HepG2 (cell line): Measurements from ENCODE around the gene GGA1. TPM values are rescaled to one million over a fixed set of nuclear protein-coding genes. Genes with fewer than 3 reads are reported as not detected.

Experiments used
- FOXP1 ChIP-seq, 2 experiments: fragments of 450-650 bp in 1 of 2; IDR thresholded peaks; 2 replicates each; pipeline ENCODE4 v1.6.1; 2017 to 2018; ENCODE audit warnings: antibody characterized with exemption in 1 of 2
- HNF4A ChIP-seq: sonication (generic); formaldehyde crosslinking; IDR thresholded peaks from 2 replicates; pipeline ENCODE4 v1.4.0; 2020; ENCODE audit warnings: missing genetic modification reagents
- JUNB ChIP-seq: sonication (generic); formaldehyde crosslinking; IDR thresholded peaks from 2 replicates; pipeline ENCODE4 v1.8.0; 2022; ENCODE audit warnings: missing genetic modification reagents, mild to moderate bottlenecking, borderline replicate concordance
- KAT8 ChIP-seq: IDR thresholded peaks from 2 replicates; pipeline ENCODE4 v1.6.1; 2016; ENCODE audit warnings: missing genetic modification reagents, missing compliant biosample characterization
- NFE2 ChIP-seq: sonication (generic); formaldehyde crosslinking; IDR thresholded peaks from 2 replicates; pipeline ENCODE4 v1.4.0; 2020; ENCODE audit warnings: missing genetic modification reagents
- POLR2AphosphoS5 ChIP-seq: IDR thresholded peaks from 2 replicates; pipeline ENCODE4 v1.6.1; 2012; ENCODE audit warnings: low read depth, low read length
- SRSF9 ChIP-seq: fragments of 200-400 bp; formaldehyde crosslinking; IDR thresholded peaks from 2 replicates; pipeline ENCODE4 v1.6.1; 2018; ENCODE audit warnings: borderline replicate concordance, mild to moderate bottlenecking, low read depth, low read length; ENCODE audit not compliant: insufficient read depth, poor library complexity, severe bottlenecking
- XBP1 ChIP-seq: sonication (generic); formaldehyde crosslinking; IDR thresholded peaks from 2 replicates; pipeline ENCODE4 v1.5.0; 2020; ENCODE audit warnings: missing genetic modification reagents
- ZBTB21 ChIP-seq: sonication (generic); formaldehyde crosslinking; IDR thresholded peaks from 2 replicates; pipeline ENCODE4 v1.4.0; 2020; ENCODE audit warnings: missing genetic modification reagents
- ZNF260 ChIP-seq: sonication (generic); formaldehyde crosslinking; IDR thresholded peaks from 2 replicates; pipeline ENCODE4 v1.4.0; 2020; ENCODE audit warnings: missing genetic modification reagents, low read depth, mild to moderate bottlenecking, borderline replicate concordance
- ZNF335 ChIP-seq: sonication (generic); formaldehyde crosslinking; IDR thresholded peaks from 2 replicates; pipeline ENCODE4 v1.4.0; 2020; ENCODE audit warnings: missing genetic modification reagents
- ZNF607 ChIP-seq: sonication (generic); formaldehyde crosslinking; IDR thresholded peaks from 2 replicates; pipeline ENCODE4 v1.5.1; 2020; ENCODE audit warnings: missing genetic modification reagents, mild to moderate bottlenecking, borderline replicate concordance
- polyA plus RNA-seq, 8 experiments: library from polyadenylated mRNA; depleted of rRNA in 3 of 8; stranded (reverse) in 7 of 8; unstranded in 1 of 8; fragments of >200 nt; fragmentation: Illumina TruSeq in 4 of 8; extraction: Trizol in 4 of 8; gene quantifications; 2 replicates each; pipeline versions ENCODE4 v1.2.1 to v1.2.3, GENCODE V29; 2011 to 2016; ENCODE audit warnings: low read depth in 4 of 8, missing spikeins in 1 of 8, mixed read lengths in 1 of 8; ENCODE audit not compliant: insufficient read depth in 1 of 8
- total RNA-seq, 5 experiments: library from RNA; depleted of rRNA; stranded (reverse); fragments of >200 nt; fragmentation: Illumina TruSeq; extraction: Trizol; gene quantifications; 2 replicates each; pipeline ENCODE4 v1.2.3, GENCODE V29; 2016; ENCODE audit warnings: low read depth in 1 of 5
- TF ChIP-seq, protein P1 (sequence below): sonication (generic); formaldehyde crosslinking; IDR thresholded peaks from 2 replicates; pipeline ENCODE4 v1.4.0; 2020; ENCODE audit warnings: low read depth, mild to moderate bottlenecking, missing genetic modification reagents
- TF ChIP-seq, protein P2 (sequence below): sonication (generic); formaldehyde crosslinking; IDR thresholded peaks from 2 replicates; pipeline ENCODE4 v1.4.0; 2020; ENCODE audit warnings: mild to moderate bottlenecking, low read depth, missing genetic modification reagents
- TF ChIP-seq, protein P3 (sequence below): fragments of 450-650 bp; IDR thresholded peaks from 2 replicates; pipeline ENCODE4 v1.6.1; 2017; ENCODE audit warnings: mild to moderate bottlenecking
- TF ChIP-seq, protein P4 (sequence below): IDR thresholded peaks from 2 replicates; pipeline ENCODE4 v1.6.1; 2016; ENCODE audit warnings: control low read depth
- TF ChIP-seq, protein P5 (sequence below): sonication (generic); formaldehyde crosslinking; IDR thresholded peaks from 2 replicates; pipeline ENCODE4 v1.4.0; 2020; ENCODE audit warnings: mild to moderate bottlenecking, missing genetic modification reagents
- TF ChIP-seq, protein P6 (sequence below): sonication (generic); formaldehyde crosslinking; IDR thresholded peaks from 2 replicates; pipeline ENCODE4 v1.4.0; 2020; ENCODE audit warnings: mild to moderate bottlenecking, missing genetic modification reagents

The GGA1 gene
- total and polyA plus RNA-seq, 2 of the 13 experiments (the other 11 are each of a cell fraction or from before 2014, with no cell fraction given): 29.1 to 87.2 TPM

DNA sequence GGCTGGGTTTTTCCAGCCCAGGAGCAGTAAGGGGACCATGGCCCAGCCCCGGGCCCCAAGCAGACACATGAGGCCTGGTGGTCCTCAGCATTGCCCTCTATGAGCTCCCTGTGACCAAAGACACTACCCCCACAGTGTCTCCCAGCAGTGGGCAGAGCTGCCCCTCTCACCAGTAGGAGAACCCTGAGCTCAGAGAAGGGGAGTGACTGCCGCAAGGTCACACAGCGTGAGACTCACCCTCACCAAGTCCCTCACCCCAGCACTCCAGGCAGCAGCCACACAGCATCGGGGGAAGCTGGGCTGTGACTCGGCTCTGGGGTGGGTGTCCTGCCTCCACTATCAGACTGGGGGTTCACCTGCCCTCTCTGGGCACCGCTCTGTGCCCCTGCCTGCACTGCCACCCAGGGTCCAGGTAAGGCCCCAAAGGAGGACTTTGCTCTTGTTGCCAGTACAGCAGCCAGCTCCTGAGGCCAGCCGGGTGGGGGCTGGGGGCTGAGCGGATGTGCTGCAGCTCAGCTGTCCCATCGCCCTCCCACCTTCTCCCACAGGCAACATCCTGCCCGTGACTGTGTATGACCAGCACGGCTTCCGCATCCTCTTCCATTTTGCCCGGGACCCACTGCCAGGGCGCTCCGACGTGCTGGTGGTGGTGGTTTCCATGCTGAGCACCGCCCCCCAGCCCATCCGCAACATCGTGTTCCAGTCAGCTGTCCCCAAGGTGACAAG is 23.0 kb downstream of the GGA1 start (continued):
- TF ChIP-seq, protein P1, sequence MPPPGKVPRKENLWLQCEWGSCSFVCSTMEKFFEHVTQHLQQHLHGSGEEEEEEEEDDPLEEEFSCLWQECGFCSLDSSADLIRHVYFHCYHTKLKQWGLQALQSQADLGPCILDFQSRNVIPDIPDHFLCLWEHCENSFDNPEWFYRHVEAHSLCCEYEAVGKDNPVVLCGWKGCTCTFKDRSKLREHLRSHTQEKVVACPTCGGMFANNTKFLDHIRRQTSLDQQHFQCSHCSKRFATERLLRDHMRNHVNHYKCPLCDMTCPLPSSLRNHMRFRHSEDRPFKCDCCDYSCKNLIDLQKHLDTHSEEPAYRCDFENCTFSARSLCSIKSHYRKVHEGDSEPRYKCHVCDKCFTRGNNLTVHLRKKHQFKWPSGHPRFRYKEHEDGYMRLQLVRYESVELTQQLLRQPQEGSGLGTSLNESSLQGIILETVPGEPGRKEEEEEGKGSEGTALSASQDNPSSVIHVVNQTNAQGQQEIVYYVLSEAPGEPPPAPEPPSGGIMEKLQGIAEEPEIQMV: no peak
- TF ChIP-seq KAT8 (CRISPR knock-in tag) (no peak), ZNF260 (CRISPR knock-in tag) (no peak), ZBTB21 (CRISPR knock-in tag) (no peak), FOXP1 (IDR thresholded peaks at IDR 0.05) (no peak), FOXP1 (CRISPR knock-in tag; IDR thresholded peaks at IDR 0.05) (no peak), ZNF607 (CRISPR knock-in tag) (no peak), SRSF9 (no peak), ZNF335 (CRISPR knock-in tag) (peak; percentile 66; the same call in 1 of the 2 replicates), XBP1 (CRISPR knock-in tag) (no peak), JUNB (CRISPR knock-in tag) (no peak), HNF4A (CRISPR knock-in tag) (peak; percentile 90), POLR2AphosphoS5 (peak; percentile 42; the same call in 1 of the 2 replicates), NFE2 (CRISPR knock-in tag) (no peak)
- TF ChIP-seq, protein P2, sequence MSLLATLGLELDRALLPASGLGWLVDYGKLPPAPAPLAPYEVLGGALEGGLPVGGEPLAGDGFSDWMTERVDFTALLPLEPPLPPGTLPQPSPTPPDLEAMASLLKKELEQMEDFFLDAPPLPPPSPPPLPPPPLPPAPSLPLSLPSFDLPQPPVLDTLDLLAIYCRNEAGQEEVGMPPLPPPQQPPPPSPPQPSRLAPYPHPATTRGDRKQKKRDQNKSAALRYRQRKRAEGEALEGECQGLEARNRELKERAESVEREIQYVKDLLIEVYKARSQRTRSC (CRISPR knock-in tag): no peak
- TF ChIP-seq, protein P3, sequence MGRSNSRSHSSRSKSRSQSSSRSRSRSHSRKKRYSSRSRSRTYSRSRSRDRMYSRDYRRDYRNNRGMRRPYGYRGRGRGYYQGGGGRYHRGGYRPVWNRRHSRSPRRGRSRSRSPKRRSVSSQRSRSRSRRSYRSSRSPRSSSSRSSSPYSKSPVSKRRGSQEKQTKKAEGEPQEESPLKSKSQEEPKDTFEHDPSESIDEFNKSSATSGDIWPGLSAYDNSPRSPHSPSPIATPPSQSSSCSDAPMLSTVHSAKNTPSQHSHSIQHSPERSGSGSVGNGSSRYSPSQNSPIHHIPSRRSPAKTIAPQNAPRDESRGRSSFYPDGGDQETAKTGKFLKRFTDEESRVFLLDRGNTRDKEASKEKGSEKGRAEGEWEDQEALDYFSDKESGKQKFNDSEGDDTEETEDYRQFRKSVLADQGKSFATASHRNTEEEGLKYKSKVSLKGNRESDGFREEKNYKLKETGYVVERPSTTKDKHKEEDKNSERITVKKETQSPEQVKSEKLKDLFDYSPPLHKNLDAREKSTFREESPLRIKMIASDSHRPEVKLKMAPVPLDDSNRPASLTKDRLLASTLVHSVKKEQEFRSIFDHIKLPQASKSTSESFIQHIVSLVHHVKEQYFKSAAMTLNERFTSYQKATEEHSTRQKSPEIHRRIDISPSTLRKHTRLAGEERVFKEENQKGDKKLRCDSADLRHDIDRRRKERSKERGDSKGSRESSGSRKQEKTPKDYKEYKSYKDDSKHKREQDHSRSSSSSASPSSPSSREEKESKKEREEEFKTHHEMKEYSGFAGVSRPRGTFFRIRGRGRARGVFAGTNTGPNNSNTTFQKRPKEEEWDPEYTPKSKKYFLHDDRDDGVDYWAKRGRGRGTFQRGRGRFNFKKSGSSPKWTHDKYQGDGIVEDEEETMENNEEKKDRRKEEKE: no peak
- TF ChIP-seq, protein P4, sequence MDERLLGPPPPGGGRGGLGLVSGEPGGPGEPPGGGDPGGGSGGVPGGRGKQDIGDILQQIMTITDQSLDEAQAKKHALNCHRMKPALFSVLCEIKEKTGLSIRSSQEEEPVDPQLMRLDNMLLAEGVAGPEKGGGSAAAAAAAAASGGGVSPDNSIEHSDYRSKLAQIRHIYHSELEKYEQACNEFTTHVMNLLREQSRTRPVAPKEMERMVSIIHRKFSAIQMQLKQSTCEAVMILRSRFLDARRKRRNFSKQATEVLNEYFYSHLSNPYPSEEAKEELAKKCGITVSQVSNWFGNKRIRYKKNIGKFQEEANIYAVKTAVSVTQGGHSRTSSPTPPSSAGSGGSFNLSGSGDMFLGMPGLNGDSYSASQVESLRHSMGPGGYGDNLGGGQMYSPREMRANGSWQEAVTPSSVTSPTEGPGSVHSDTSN (CRISPR knock-in tag): no peak
- TF ChIP-seq, protein P5, sequence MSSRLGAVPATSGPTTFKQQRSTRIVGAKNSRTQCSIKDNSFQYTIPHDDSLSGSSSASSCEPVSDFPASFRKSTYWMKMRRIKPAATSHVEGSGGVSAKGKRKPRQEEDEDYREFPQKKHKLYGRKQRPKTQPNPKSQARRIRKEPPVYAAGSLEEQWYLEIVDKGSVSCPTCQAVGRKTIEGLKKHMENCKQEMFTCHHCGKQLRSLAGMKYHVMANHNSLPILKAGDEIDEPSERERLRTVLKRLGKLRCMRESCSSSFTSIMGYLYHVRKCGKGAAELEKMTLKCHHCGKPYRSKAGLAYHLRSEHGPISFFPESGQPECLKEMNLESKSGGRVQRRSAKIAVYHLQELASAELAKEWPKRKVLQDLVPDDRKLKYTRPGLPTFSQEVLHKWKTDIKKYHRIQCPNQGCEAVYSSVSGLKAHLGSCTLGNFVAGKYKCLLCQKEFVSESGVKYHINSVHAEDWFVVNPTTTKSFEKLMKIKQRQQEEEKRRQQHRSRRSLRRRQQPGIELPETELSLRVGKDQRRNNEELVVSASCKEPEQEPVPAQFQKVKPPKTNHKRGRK (CRISPR knock-in tag): no peak
- TF ChIP-seq, protein P6, sequence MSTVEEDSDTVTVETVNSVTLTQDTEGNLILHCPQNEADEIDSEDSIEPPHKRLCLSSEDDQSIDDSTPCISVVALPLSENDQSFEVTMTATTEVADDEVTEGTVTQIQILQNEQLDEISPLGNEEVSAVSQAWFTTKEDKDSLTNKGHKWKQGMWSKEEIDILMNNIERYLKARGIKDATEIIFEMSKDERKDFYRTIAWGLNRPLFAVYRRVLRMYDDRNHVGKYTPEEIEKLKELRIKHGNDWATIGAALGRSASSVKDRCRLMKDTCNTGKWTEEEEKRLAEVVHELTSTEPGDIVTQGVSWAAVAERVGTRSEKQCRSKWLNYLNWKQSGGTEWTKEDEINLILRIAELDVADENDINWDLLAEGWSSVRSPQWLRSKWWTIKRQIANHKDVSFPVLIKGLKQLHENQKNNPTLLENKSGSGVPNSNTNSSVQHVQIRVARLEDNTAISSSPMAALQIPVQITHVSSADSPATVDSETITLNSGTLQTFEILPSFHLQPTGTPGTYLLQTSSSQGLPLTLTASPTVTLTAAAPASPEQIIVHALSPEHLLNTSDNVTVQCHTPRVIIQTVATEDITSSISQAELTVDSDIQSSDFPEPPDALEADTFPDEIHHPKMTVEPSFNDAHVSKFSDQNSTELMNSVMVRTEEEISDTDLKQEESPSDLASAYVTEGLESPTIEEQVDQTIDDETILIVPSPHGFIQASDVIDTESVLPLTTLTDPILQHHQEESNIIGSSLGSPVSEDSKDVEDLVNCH (CRISPR knock-in tag): no peak
